HL-60 (cell line): ENCODE measurements around the gene NET1.
"Not testable (repeated sequence)": the region's sequence is repeated elsewhere in the genome, so short reads cannot be mapped to it uniquely, and the experiment has no call there.

Source experiments
- DNase-seq, 2 experiments: peaks; one replicate each; pipeline ENCODE4 v3.0.0-alpha.2; 2010 to 2020; ENCODE audit warnings: low read depth in 1 of 2, low spot score in 1 of 2
- H3K27ac ChIP-seq: fragments of 250-450 bp; sonication (Bioruptor Pico); replicated peaks from 2 replicates; pipeline ENCODE4 v1.5.1; 2020; ENCODE audit warnings: mild to moderate bottlenecking, moderate library complexity
- H3K27me3 ChIP-seq: fragments of 250-450 bp; sonication (Bioruptor Pico); 2 replicates; pipeline ENCODE4 v1.5.1; 2021; ENCODE audit warnings: mild to moderate bottlenecking, moderate library complexity; ENCODE audit not compliant: insufficient read depth, poor library complexity, severe bottlenecking
- H3K4me3 ChIP-seq: replicated peaks from 2 replicates; pipeline ENCODE4 v1.5.1; 2011; ENCODE audit warnings: mild to moderate bottlenecking, control low read depth, low read length; ENCODE audit not compliant: insufficient read depth
- CTCF ChIP-seq: IDR thresholded peaks from one replicate; pipeline ENCODE4 v1.5.1; 2011; ENCODE audit warnings: low read length, control low read depth, inconsistent platforms; ENCODE audit not compliant: insufficient read depth
- GABPA ChIP-seq: IDR thresholded peaks from 2 replicates; pipeline ENCODE4 v1.6.1; 2012; ENCODE audit warnings: low read depth
- POLR2AphosphoS5 ChIP-seq: IDR thresholded peaks from 2 replicates; pipeline ENCODE4 v1.6.1; 2012; ENCODE audit warnings: low read depth
- REST ChIP-seq: IDR thresholded peaks from 2 replicates; pipeline ENCODE4 v1.6.1; 2012; ENCODE audit warnings: low read depth; ENCODE audit not compliant: insufficient replicate concordance
- SPI1 ChIP-seq: IDR thresholded peaks from 2 replicates; pipeline ENCODE4 v1.6.1; 2012; ENCODE audit warnings: low read depth, mild to moderate bottlenecking, borderline replicate concordance

NET1 gene

GRCh38 chr10:5470062-5470751 lies 57.9 kb downstream of the NET1 start:
- no peak for TF ChIP-seq CTCF
- no peak for TF ChIP-seq REST
- TF ChIP-seq SPI1, result no peak
- no peak for TF ChIP-seq GABPA
- no peak for TF ChIP-seq POLR2AphosphoS5
- no peaks in the 10 kb centered on the region for H3K27me3 ChIP-seq

GRCh38 chr10:5474642-5475041 lies 62.3 kb downstream of the NET1 start:
- not testable (repeated sequence) for H3K27me3 ChIP-seq, H3K4me3 ChIP-seq, H3K27ac ChIP-seq, DNase-seq

More at GRCh38 chr10:5470062-5470751, 57.9 kb downstream of the NET1 start:
- H3K27ac ChIP-seq, result no peak overlapping the region
- no peak overlapping the region for H3K4me3 ChIP-seq
- no peak for DNase-seq

GRCh38 chr10:5475088-5475487 lies 62.7 kb downstream of the NET1 start:
- not testable (repeated sequence) for H3K27me3 ChIP-seq, H3K4me3 ChIP-seq, DNase-seq, H3K27ac ChIP-seq

- H3K27ac ChIP-seq, H3K4me3 ChIP-seq, DNase-seq, H3K27me3 ChIP-seq: not testable (repeated sequence)
Measured at GRCh38 chr10:5475974-5476807, 63.8 kb downstream of the NET1 start.

GRCh38 chr10:5476918-5477525 lies 64.7 kb downstream of the NET1 start:
- no peak for DNase-seq
- no peaks in the 10 kb centered on the region for H3K27me3 ChIP-seq
- TF ChIP-seq REST, result no peak
- H3K27ac ChIP-seq, result no peak overlapping the region
- H3K4me3 ChIP-seq, result no peak overlapping the region
